OCI-LY3 (cell line): ENCODE data around the gene MAP4K2.

ENCODE experiments used
- EZH2phosphoT487 ChIP-seq: fragments of 200-600 bp; shearing (Covaris generic); IDR thresholded peaks from 2 replicates; pipeline ENCODE4 v1.6.1; 2018; ENCODE audit warnings: antibody characterized with exemption, mixed run types, low read depth
- TF ChIP-seq, protein P1 (sequence below): fragments of 200-600, 300-600 bp; sonication (generic); IDR thresholded peaks from 2 replicates; pipeline ENCODE4 v1.5.1; 2014; ENCODE audit warnings: antibody characterized with exemption, low read length, low read depth

DNA sequence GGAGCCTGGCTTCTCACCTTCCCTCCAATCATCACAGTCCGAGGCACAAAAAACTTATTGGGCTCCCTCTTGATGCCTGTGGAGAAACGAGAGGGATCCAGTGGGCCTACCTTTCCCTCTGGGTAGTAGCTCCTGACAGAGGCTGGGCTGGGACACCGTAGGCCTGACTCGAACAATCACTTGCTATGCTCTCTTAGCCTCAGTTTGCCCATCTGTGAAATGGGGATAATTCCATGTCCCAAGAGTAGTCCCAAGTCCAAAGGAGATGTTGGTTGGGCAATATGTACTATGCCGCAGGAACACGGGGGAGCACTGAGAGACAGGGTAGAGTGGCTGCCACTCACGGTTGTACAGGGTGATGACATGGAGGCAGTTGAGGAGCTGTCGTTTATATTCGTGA lies 51.4 kb downstream of the MAP4K2 start:
- TF ChIP-seq, protein P1, sequence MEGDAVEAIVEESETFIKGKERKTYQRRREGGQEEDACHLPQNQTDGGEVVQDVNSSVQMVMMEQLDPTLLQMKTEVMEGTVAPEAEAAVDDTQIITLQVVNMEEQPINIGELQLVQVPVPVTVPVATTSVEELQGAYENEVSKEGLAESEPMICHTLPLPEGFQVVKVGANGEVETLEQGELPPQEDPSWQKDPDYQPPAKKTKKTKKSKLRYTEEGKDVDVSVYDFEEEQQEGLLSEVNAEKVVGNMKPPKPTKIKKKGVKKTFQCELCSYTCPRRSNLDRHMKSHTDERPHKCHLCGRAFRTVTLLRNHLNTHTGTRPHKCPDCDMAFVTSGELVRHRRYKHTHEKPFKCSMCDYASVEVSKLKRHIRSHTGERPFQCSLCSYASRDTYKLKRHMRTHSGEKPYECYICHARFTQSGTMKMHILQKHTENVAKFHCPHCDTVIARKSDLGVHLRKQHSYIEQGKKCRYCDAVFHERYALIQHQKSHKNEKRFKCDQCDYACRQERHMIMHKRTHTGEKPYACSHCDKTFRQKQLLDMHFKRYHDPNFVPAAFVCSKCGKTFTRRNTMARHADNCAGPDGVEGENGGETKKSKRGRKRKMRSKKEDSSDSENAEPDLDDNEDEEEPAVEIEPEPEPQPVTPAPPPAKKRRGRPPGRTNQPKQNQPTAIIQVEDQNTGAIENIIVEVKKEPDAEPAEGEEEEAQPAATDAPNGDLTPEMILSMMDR, result no peak
- no peak for TF ChIP-seq EZH2phosphoT487
